Dendritic cell treated with granulocyte-macrophage colony-stimulating factor and Interleukin-4, amounts not matched to agents 40 ng/mL and 50 ng/mL, for 4 days (primary cell): ENCODE data around the gene MBNL1.
A peak's percentile ranks its signal among the peaks of the same experiment; 100 is the strongest.
"Not testable (repeated sequence)": the region's sequence is repeated elsewhere in the genome, so short reads cannot be mapped to it uniquely, and the experiment has no call there.

Experiments used
- H3K27ac Mint-ChIP-seq: one replicate; pipeline ENCODE4 v1.8.0; 2022; ENCODE audit warnings: mild to moderate bottlenecking, mixed read lengths
- H3K27me3 Mint-ChIP-seq: one replicate; pipeline ENCODE4 v1.8.0; 2022; ENCODE audit warnings: mild to moderate bottlenecking, mixed read lengths
- H3K36me3 Mint-ChIP-seq: one replicate; pipeline ENCODE4 v1.8.0; 2022; ENCODE audit warnings: low read depth, mixed read lengths
- H3K4me1 Mint-ChIP-seq: one replicate; pipeline ENCODE4 v1.8.0; 2022; ENCODE audit warnings: low read depth, mixed read lengths
- H3K4me3 Mint-ChIP-seq: one replicate; pipeline ENCODE4 v1.8.0; 2022; ENCODE audit warnings: mild to moderate bottlenecking, moderate library complexity, mixed read lengths
- H3K9me3 Mint-ChIP-seq: one replicate; pipeline ENCODE4 v1.8.0; 2022; ENCODE audit warnings: mixed read lengths
- intact Hi-C: fragments of 100-400 bp; cut with micrococcal nuclease; formaldehyde crosslinking; loops from one replicate; pipeline ENCODE4 v1.15.0; 2022

MBNL1 gene

DNA sequence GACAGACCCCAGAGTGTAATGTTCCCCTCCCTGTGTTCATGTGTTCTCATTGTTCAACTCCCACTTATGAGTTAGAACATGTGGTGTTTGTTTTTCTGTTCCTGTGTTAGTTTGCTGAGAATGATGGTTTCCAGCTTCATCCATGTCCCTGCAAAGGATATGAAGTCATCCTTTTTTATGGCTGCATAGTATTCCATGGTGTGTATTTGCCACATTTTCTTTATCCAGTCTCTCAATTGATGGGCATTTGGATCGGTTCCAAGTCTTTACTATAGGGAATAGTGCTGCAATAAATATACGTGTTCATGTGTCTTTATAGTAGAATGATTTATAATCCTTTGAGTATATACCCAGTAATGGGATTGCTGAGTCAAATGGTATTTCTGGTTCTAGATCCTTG, 98.5 kb downstream of the MBNL1 start:
- H3K9me3 Mint-ChIP-seq, intact Hi-C loops, H3K27ac Mint-ChIP-seq, H3K4me3 Mint-ChIP-seq, H3K27me3 Mint-ChIP-seq: not testable (repeated sequence)
- H3K36me3 Mint-ChIP-seq: peaks cover 71% of the 10 kb centered on the region
- peaks cover 65% of the 10 kb centered on the region for H3K4me1 Mint-ChIP-seq

DNA sequence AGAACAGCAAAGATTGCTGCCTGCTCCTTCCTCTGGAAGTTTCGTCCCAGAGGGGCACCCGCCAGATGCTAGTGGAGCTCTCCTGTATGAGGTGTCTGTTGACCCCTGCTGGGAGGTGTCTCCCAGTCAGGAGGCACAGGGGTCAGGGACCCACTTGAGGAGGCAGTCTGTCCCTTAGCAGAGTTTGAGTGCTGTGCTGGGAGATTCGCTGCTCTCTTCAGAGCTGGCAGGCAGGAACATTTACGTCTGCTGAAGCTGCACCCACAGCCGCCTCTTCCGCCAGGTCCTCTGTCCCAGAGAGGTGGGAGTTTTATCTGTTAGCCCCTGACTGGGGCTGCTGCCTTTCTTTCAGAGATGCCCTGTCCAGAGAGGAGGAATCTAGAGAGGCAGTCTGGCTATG, 103.9 kb downstream of the MBNL1 start:
- intact Hi-C loops, H3K4me3 Mint-ChIP-seq, H3K9me3 Mint-ChIP-seq, H3K27me3 Mint-ChIP-seq: not testable (repeated sequence)
- Mint-ChIP-seq H3K36me3 (peaks cover 64% of the 10 kb centered on the region), H3K27ac (peak overlapping the region; percentile 64), H3K4me1 (peaks cover 79% of the 10 kb centered on the region)

- Mint-ChIP-seq H3K9me3 (peaks cover 6% of the 10 kb centered on the region), H3K27me3 (no peaks in the 10 kb centered on the region), H3K27ac (peak overlapping the region; percentile 64), H3K4me3 (no peak overlapping the region), H3K4me1 (peaks cover 77% of the 10 kb centered on the region), H3K36me3 (peaks cover 57% of the 10 kb centered on the region)
- intact Hi-C loops: no loop called here
Measured at GRCh38 chr3:152373379-152373778, 104.7 kb downstream of the MBNL1 start.

DNA sequence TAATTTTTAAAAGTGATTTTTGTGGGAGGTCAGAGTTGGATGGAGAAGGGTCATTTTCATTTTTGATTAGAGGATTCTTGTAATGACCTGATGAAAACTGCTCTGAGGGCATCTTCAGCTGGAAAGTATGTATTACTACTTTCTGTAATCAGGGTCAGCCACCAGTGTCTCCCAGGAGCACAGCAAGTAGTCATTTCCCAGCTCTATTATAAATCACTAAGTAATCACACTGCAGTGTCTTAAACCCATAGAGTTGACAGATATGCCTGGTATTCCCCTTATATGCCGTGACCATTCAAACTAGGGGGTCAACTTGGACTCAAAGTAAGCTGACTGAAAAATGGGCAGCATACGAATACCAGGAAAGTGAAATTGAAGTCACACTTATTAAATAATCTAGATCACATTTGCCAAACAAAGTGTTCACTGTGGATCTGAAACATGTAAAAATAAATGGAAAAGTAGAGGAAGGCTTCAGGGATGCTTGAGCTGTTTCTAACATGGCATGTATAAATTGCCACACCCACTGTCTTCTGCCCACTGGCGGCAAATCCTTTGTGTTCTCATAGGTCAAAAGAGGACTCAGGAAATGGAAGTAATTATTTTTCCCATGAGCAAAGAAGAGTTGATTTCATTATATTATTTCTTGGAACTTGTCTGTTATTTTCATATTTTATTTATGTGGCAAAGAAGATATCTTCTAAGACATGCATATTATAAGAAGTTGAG, 105.7 kb downstream of the MBNL1 start:
- Mint-ChIP-seq H3K27me3 (no peaks in the 10 kb centered on the region), H3K9me3 (peaks cover 6% of the 10 kb centered on the region), H3K4me3 (no peak overlapping the region), H3K36me3 (peaks cover 46% of the 10 kb centered on the region), H3K27ac (no peak overlapping the region), H3K4me1 (peaks cover 67% of the 10 kb centered on the region)
- intact Hi-C loops: no loop called here

- no peaks in the 10 kb centered on the region for H3K27me3 Mint-ChIP-seq
- peaks cover 66% of the 10 kb centered on the region for H3K4me1 Mint-ChIP-seq
- peak overlapping the region; percentile 6 for H3K4me3 Mint-ChIP-seq
- H3K27ac Mint-ChIP-seq: peak overlapping the region; percentile 70
- H3K9me3 Mint-ChIP-seq: peaks cover 6% of the 10 kb centered on the region
- intact Hi-C loops: loop anchor here (5.0 kb wide), 1 partner anchor 173 kb away; no protein-coding TSS in a partner anchor
- peaks cover 40% of the 10 kb centered on the region for H3K36me3 Mint-ChIP-seq
Measured at GRCh38 chr3:152375546-152375945, 106.8 kb downstream of the MBNL1 start.

- Mint-ChIP-seq H3K36me3 (peaks cover 32% of the 10 kb centered on the region), H3K27ac (peak overlapping the region; percentile 79), H3K4me3 (peak overlapping the region; percentile 30), H3K9me3 (peaks cover 6% of the 10 kb centered on the region), H3K4me1 (peaks cover 56% of the 10 kb centered on the region), H3K27me3 (no peaks in the 10 kb centered on the region)
- intact Hi-C loops: loop anchor here (5.0 kb wide), 1 partner anchor 174 kb away; no protein-coding TSS in a partner anchor
Measured at GRCh38 chr3:152376351-152377183, 107.8 kb downstream of the MBNL1 start.

GRCh38 chr3:152377184-152377570, 108.4 kb downstream of the MBNL1 start:
- H3K4me3 Mint-ChIP-seq: peak overlapping the region; percentile 30
- no peaks in the 10 kb centered on the region for H3K27me3 Mint-ChIP-seq
- H3K9me3 Mint-ChIP-seq: peaks cover 5% of the 10 kb centered on the region
- intact Hi-C loops: loop anchor here (5.0 kb wide), 1 partner anchor 175 kb away; no protein-coding TSS in a partner anchor
- peaks cover 25% of the 10 kb centered on the region for H3K36me3 Mint-ChIP-seq
- peak overlapping the region; percentile 79 for H3K27ac Mint-ChIP-seq
- peaks cover 50% of the 10 kb centered on the region for H3K4me1 Mint-ChIP-seq

DNA sequence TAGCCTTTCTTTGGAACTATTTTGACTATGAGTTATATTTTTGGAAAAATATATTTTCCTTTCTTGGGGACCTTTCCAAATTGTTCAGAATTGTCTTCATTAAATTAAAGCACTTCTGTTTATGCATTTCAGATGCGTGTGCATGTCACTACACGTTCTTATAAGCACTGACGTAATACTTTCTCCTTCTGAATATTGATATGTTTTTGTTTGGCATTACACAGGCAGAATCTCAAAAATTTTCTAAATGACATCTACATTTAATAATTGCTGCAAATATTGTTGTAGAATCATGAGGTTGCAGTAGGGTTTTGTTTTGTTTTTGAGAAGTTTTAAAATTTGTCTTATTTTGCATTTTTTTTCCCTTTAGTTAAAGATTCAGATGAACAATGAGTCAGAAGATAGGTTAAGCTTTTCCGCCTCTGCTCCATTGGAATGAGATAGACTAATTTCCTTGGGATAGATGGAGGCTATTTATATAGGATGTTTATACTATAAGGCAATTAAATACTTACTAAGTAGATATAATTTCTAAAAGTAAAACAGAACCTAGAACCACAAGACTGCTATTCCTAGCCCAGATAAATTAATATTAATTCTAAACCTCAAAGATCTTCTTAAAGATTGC, 110.8 kb downstream of the MBNL1 start:
- H3K4me1 Mint-ChIP-seq: peaks cover 46% of the 10 kb centered on the region
- intact Hi-C loops: loop anchor here (5.0 kb wide), 1 partner anchor 177 kb away; no protein-coding TSS in a partner anchor
- peaks cover 20% of the 10 kb centered on the region for H3K36me3 Mint-ChIP-seq
- no peak overlapping the region for H3K27ac Mint-ChIP-seq
- H3K9me3 Mint-ChIP-seq: no peaks in the 10 kb centered on the region
- no peak overlapping the region for H3K4me3 Mint-ChIP-seq
- no peaks in the 10 kb centered on the region for H3K27me3 Mint-ChIP-seq

GRCh38 chr3:152380043-152380442, 111.3 kb downstream of the MBNL1 start:
- Mint-ChIP-seq H3K27ac (peak overlapping the region; percentile 78), H3K4me1 (peaks cover 41% of the 10 kb centered on the region), H3K36me3 (peaks cover 17% of the 10 kb centered on the region), H3K4me3 (no peak overlapping the region), H3K9me3 (no peaks in the 10 kb centered on the region), H3K27me3 (no peaks in the 10 kb centered on the region)
- intact Hi-C loops: no loop called here

GRCh38 chr3:152381881-152382295, 113.2 kb downstream of the MBNL1 start:
- H3K9me3 Mint-ChIP-seq: no peaks in the 10 kb centered on the region
- H3K27me3 Mint-ChIP-seq: no peaks in the 10 kb centered on the region
- peak overlapping the region; percentile 63 for H3K27ac Mint-ChIP-seq
- peaks cover 17% of the 10 kb centered on the region for H3K36me3 Mint-ChIP-seq
- H3K4me1 Mint-ChIP-seq: peaks cover 34% of the 10 kb centered on the region
- no peak overlapping the region for H3K4me3 Mint-ChIP-seq
- intact Hi-C loops: no loop called here

- Mint-ChIP-seq H3K4me1 (peaks cover 29% of the 10 kb centered on the region), H3K27me3 (no peaks in the 10 kb centered on the region), H3K36me3 (peaks cover 17% of the 10 kb centered on the region), H3K4me3 (peak overlapping the region; percentile 53), H3K27ac (peak overlapping the region; percentile 63), H3K9me3 (no peaks in the 10 kb centered on the region)
- intact Hi-C loops: no loop called here
Measured at GRCh38 chr3:152382312-152383135, 113.8 kb downstream of the MBNL1 start.

DNA sequence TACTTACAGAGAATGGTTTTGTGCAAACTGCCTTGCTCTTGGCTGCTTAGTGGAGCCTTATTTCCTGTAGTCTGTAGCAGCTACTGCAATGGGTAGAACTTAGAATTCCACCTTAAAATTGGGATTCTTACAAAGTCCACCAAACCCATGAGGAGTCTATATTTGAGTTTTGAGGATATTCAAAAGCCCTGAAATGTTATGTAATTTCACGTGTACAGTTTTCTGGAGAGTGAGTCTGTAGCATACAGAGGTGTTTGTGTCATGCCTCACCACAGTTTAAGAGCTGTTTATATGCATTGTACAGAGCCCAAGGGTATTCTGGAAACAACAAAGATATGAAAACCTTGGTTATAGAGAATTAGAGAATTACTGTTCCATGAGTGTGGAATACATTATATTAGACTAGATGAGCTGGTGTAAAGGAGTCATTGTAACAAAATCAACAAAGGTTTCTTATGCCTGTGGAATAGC, 114.4 kb downstream of the MBNL1 start:
- Mint-ChIP-seq H3K36me3 (peaks cover 17% of the 10 kb centered on the region), H3K9me3 (no peaks in the 10 kb centered on the region), H3K4me1 (peaks cover 24% of the 10 kb centered on the region), H3K27ac (peak overlapping the region; percentile 63), H3K27me3 (no peaks in the 10 kb centered on the region), H3K4me3 (no peak overlapping the region)
- intact Hi-C loops: no loop called here

GRCh38 chr3:152384412-152384811, 115.7 kb downstream of the MBNL1 start:
- H3K36me3 Mint-ChIP-seq: peaks cover 17% of the 10 kb centered on the region
- peaks cover 24% of the 10 kb centered on the region for H3K4me1 Mint-ChIP-seq
- no peaks in the 10 kb centered on the region for H3K9me3 Mint-ChIP-seq
- intact Hi-C loops: no loop called here
- H3K4me3 Mint-ChIP-seq: no peak overlapping the region
- H3K27me3 Mint-ChIP-seq: no peaks in the 10 kb centered on the region
- no peak overlapping the region for H3K27ac Mint-ChIP-seq
